Astrocyte (in vitro differentiated cells and primary cell): Measurements from ENCODE around the gene MYO1C.

Experiments
- CTCF ChIP-seq: IDR thresholded peaks from 2 replicates; pipeline ENCODE4 v1.5.1; 2011; ENCODE audit warnings: low read depth, mild to moderate bottlenecking, inconsistent platforms, low read length, moderate library complexity; ENCODE audit not compliant: insufficient read depth
- EZH2 ChIP-seq: IDR thresholded peaks from 2 replicates; pipeline ENCODE4 v1.6.1; 2012; ENCODE audit warnings: mild to moderate bottlenecking, low read length, inconsistent platforms; ENCODE audit not compliant: insufficient read depth

GRCh38 chr17:1516388-1517161 lies 24.1 kb upstream of the MYO1C start, which contains the start of gene INPP5K:
- TF ChIP-seq CTCF (no peak), EZH2 (no peak)
